Uterus (tissue), 2 donors: ENCODE results near the gene SPATA6.

Experiments
- POLR2A ChIP-seq, 2 donors: fragments of 450-650 bp; IDR thresholded peaks; one replicate each; pipeline ENCODE4 v1.6.1; 2016; ENCODE audit warnings: antibody characterized with exemption in 2 of 2, mild to moderate bottlenecking in 1 of 2, moderate library complexity in 1 of 2
- TF ChIP-seq, protein P1 (sequence below), 4 experiments: fragments of 200-600 bp in 2 of 4; fragments of 450-650 bp in 2 of 4; sonication (generic) in 2 of 4; IDR thresholded peaks; one replicate each; pipeline ENCODE4 v1.5.1; 2016 to 2019; ENCODE audit warnings: antibody characterized with exemption in 4 of 4, mild to moderate bottlenecking in 2 of 4, moderate library complexity in 1 of 4

DNA sequence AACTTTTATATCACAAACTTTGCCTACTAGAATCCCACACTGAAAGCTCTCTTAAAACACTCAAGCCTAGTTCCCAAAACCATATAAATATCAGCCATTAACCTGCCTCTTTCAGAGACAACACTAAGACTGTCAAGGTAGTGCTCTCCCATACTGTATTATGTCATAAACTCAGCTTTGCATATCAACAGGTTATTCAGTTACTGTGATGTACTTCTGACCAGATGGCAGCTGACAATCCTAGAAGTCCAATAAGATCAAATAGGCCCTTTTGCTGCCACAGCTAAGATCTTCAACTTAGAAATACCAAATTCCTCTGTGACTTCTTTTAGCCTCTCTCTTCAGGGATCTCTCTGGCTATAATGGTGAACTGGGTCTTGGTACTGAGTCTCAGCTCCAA, 97.2 kb downstream of the SPATA6 start:
- TF ChIP-seq POLR2A (IDR thresholded peaks at IDR 0.05): no peak
- TF ChIP-seq, protein P1, sequence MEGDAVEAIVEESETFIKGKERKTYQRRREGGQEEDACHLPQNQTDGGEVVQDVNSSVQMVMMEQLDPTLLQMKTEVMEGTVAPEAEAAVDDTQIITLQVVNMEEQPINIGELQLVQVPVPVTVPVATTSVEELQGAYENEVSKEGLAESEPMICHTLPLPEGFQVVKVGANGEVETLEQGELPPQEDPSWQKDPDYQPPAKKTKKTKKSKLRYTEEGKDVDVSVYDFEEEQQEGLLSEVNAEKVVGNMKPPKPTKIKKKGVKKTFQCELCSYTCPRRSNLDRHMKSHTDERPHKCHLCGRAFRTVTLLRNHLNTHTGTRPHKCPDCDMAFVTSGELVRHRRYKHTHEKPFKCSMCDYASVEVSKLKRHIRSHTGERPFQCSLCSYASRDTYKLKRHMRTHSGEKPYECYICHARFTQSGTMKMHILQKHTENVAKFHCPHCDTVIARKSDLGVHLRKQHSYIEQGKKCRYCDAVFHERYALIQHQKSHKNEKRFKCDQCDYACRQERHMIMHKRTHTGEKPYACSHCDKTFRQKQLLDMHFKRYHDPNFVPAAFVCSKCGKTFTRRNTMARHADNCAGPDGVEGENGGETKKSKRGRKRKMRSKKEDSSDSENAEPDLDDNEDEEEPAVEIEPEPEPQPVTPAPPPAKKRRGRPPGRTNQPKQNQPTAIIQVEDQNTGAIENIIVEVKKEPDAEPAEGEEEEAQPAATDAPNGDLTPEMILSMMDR (IDR thresholded peaks at IDR 0.05): no peak
